Esophagus muscularis mucosa (tissue), 3 donors: ENCODE results near the gene TTC27.

Source experiments
- CTCF ChIP-seq, 3 experiments: fragments of 200-600 bp in 2 of 3; fragments of 450-650 bp in 1 of 3; sonication (generic) in 2 of 3; IDR thresholded peaks; one replicate each; pipeline ENCODE4 v1.5.1; 2017 to 2019; ENCODE audit warnings: antibody characterized with exemption in 3 of 3, mild to moderate bottlenecking in 2 of 3, moderate library complexity in 1 of 3
- POLR2A ChIP-seq: fragments of 450-650 bp; IDR thresholded peaks from one replicate; pipeline ENCODE4 v1.6.1; 2017; ENCODE audit warnings: antibody characterized with exemption, moderate library complexity, mild to moderate bottlenecking, low read depth

GRCh38 chr2:32701806-32702205 lies 74.0 kb downstream of the TTC27 start:
- TF ChIP-seq POLR2A (no peak), CTCF (IDR thresholded peaks at IDR 0.05) (no peak)
